HG03097 (cell line): Measurements from ENCODE around the gene MARCHF4.

Source experiments
- ATAC-seq: cut with Tn5 transposase; IDR thresholded peaks from one replicate; pipeline ENCODE4 v1.9.1; 2021; ENCODE audit not compliant: unreplicated experiment, low FRiP score

Gene MARCHF4, protein sequence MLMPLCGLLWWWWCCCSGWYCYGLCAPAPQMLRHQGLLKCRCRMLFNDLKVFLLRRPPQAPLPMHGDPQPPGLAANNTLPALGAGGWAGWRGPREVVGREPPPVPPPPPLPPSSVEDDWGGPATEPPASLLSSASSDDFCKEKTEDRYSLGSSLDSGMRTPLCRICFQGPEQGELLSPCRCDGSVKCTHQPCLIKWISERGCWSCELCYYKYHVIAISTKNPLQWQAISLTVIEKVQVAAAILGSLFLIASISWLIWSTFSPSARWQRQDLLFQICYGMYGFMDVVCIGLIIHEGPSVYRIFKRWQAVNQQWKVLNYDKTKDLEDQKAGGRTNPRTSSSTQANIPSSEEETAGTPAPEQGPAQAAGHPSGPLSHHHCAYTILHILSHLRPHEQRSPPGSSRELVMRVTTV

GRCh38 chr2:216371721-216372702, at the start of gene MARCHF4:
Gene MARCHF4 (minus strand): TSS chr2:216372483. CDS start chr2:216370260, 2,223 bp downstream.
- no peak for ATAC-seq

GRCh38 chr2:216420367-216421101, 48.3 kb upstream of the MARCHF4 start:
- no peak for ATAC-seq

DNA sequence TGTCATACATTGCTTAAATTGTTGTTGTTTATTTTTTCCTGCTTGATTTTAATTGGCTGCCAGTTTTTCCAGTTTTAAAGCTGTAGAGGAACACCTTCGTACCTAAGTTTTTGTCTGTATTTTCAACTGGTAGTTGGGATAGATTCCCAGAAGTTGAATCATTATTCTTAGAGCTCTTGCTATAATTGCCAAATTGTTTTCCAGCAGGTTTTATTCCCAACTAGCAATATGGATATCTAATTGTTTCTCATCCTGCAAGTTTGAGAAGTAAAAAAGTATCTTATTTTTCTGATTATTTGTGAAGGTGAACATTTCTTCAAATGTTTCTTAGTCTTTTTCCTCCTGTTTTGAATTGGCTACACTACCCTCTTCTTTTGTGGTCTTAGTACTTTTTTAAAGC, 46.7 kb upstream of the MARCHF4 start:
- ATAC-seq = no peak

DNA sequence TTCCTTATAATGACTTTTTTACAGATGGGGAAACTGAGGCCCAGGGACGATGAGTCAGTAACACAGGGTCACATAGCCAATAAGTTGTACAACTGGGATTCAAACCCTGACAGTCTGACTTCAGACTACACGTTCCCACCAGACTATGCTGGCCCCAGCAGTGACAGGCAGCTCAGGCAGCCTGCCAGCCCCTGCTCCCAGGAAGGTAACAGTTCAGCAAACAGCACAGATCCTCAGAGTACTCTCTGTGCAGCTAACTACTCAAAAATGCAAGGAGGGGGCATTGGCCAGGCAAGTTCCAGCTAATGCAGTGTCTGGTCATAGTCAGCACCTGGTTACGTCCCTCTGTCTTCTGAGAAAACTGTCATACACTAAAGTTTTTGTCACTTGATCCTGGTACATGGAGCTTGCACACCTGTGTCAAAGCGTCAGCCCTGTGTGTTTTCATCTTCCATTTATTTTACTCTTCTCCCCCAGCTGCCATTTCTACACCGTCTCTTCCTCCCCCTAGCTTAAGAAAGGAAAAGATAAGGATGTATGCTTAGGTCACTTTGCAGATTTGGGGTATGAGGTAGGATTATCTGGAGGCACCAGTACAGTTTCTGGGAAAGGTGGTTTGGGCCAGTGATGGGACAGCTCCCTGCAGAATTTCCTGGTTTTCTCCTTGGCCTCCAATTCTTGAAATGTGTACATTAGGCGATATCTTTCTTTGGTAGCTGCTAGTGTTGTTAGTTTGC, 44.5 kb upstream of the MARCHF4 start:
- no peak for ATAC-seq

DNA sequence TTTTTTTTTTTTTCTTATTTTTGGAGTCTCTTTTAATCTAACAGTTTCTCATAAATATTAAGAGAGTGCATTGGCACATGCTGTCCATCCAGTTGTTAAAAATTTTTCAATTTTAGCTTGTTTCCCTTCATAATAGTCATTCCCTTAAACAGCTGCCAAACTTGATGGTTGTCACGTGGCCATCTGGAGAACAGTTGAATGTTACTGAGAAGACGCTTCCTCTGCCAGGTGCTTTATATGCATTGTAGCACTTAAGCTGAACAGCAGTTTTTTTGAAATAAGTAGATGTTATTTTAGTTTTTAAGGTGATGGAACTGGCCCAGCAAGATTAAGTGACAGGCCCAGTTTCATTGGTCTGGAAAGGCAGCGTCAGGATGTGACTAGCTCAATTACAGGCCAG, 43.3 kb upstream of the MARCHF4 start:
- ATAC-seq = no peak

DNA sequence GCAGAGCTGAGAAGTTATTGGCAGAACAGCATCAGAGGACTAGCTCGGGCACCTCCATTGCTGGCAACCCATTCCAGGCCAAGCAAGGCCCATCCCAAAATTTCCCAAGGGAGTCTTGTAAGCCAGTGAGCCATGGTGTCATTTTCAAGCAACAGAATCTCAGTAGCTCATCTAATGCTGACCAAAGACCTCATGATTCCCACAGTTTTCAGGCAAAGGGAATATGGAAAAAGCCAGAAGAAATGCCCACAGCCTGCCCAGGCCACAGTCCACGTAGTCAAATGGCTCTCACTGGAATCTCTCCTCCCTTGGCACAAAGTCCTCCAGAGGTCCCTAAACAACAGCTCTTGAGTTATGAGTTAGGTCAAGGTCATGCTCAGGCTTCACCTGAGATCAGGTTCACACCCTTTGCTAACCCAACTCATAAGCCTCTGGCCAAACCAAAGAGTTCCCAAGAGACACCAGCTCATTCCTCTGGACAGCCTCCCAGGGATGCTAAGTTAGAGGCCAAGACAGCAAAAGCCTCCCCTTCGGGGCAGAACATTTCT, 42.6 kb upstream of the MARCHF4 start:
- ATAC-seq = no peak

DNA sequence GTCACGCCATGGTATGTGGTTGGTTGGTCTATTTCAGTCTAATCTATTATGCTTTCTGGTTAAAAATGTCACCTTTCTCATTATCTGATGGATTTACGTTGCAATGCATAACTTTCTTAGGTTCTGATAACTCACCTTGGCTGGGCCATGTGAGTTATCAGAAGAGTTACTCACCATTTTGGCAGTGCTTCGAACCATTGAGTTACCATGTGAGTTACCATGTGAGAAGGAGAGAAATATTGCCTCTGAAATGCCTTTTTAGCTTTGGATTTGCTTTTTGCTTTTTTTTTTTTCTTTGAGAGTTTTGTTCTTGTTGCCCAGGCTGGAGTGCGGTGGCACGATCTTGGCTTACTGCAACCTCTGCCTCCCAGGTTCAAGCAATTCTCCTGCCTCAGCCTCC, 41.6 kb upstream of the MARCHF4 start:
- ATAC-seq = no peak

DNA sequence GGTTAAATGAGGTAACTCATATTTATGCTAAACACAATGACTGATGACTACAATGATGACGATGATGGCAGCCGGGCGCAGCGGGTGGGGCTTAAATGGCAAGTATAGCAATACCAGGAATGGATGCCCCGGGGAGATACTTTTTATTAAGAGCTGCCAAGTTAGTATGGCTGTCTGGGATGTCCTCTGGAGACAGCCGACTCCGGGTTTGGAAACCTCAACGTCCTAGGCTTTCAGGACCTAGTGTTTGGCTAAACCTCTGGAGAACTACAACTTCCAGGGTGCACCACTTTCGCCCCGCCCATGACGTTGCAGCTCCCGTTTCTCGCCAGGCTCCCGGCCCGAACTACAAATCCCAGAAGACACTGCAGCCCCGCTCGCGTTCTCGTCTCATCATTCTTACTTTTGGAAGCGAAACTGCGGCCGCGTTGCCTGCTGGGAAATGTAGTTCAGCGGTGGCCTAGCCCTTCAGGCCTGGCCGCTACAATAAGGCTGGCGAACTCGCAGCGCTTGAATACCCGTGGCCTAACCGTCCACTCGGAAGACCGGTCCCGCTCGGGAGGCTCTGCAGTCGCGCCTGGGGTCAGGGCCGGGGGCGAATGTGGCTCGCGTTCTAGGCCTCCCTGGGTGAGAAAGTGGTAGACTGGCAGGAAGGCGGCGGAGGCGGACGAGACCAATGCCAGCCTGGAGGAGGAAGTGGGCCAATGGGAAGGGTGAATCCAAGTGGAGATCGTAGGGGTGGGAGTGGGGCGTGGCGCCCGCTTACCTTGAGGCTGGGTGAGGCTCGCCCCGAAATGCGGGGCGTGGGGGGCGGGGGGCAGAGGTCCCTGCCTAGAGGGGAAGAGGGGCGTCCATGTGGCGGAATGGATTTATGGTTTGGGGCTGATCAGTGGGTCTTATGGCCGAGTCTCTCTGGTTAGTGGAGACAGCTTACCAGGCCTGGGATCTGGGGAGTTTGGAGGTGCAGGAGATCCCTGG, 40.0 kb upstream of the MARCHF4 start, which contains the start of gene SMARCAL1:
Gene SMARCAL1 (plus strand): TSS at position 463 of the 978 bp plus-strand sequence. CDS start 2,221 bp downstream, outside the sequence.
- peak; percentile 84 for ATAC-seq

GRCh38 chr2:216410550-216410949, 38.3 kb upstream of the MARCHF4 start:
- no peak for ATAC-seq

- no peak for ATAC-seq
Observed at GRCh38 chr2:216408426-216409290, 36.4 kb upstream of the MARCHF4 start.

DNA sequence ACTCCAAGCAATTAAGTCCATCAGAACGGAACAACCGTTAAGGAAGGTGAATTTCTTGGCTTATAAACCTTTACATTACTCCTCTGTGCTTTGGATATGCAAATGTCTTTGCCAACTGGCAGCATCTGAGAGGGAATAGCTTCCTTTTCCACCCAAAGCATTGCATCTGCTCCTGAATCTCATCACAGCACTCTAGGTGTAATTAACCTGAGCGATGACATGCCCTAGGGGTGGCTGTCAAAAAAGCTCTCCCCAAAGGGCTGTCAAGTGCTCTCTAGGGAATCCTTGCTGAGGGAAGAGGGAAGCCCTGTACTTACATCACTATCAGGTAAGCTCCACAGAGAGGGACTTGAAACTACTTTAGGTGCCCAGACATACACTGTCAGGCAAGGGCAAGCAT, 34.5 kb upstream of the MARCHF4 start:
- no peak for ATAC-seq

DNA sequence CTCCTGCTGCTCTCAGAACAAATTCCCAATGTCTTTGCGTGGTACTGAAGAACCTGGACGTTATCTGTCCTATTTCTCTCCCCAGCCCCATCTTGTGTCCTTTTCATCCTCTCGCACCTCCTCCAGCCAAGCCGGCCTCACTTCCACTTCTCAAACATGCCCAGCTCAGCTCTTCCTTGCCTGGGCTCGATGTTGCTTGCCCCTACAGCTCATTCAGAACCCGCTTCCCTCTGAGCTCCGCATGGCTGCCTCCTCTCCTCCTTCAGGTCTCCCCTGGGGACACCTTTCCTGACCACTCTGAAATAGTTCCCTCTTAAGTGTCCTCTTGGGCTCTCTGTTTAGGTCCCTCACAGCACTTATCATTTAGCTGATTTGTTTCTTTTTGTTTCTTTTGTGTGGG, 33.3 kb upstream of the MARCHF4 start:
- ATAC-seq = no peak

DNA sequence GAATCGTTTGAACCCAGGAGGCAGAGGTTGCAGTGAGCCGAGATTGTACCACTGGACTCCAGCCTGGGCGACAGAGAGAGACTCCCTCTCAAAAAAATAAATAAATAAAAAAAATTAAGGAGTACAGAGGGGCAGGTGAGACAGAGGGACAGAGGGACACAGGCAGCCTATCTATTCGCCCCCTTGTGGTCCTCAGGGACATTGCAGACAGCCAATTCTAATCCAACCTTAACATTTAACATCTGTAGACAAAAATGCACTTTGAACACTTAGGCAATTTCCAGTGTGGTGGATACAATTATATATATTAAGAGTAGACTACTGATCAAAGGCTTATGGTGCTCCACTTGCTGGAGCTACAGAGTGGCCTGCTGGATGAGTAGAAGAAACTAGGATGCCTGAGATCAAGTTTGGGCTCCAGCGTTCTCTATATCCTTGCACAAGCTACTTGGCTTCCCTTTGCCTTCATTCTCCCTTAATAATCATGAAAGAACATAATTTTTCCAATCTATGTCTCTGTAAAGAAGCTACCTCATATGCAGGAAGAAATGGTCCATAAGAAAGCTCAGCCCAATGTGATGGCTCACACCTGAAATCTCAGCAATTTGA, 31.8 kb upstream of the MARCHF4 start:
- no peak for ATAC-seq

GRCh38 chr2:216402751-216403150, 30.5 kb upstream of the MARCHF4 start:
- no peak for ATAC-seq

DNA sequence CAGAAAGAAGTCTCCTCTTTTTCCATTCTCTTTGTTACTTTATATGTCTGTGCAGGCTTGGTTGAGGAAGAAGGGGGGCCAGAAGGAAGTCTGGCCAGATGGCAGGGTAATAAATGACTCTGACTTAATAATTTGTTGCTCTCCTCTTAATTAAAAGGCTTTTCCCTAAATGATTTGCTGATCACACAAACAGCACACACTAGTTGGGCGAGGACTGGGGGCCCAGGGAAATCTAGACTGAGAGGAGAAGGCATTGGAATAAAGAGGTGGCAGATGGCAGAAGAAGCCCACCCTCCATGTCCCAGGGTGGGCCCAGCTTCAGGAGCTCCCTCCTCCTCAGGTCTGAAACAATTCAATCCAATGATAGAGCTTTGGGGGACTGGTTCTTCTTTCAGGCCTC, 27.3 kb upstream of the MARCHF4 start:
- no peak for ATAC-seq

DNA sequence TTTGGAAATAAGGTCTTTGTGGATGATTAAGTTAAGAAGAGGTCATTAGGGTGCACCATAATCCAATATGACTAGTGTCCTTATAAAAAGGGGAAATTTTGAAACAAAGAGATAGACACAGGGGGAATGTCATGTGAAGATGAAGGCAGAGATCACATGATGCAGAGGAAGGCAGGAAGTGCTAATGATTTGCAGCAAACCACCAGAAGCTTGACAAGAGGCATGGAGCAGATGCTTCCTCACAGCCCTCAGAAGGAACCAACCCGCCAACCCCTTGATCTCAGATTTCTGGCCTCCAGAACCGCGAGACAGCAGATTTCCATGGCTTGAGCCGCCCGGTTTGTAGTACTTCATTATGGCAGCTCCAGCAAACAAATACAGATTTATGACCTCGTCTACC, 22.6 kb upstream of the MARCHF4 start:
- no peak for ATAC-seq
